ENCODE data around the gene ARID4B.

GRCh38 chr1:235313931-235314678 is 13.9 kb downstream of the ARID4B start:
- TF ChIP-seq, protein P1, sequence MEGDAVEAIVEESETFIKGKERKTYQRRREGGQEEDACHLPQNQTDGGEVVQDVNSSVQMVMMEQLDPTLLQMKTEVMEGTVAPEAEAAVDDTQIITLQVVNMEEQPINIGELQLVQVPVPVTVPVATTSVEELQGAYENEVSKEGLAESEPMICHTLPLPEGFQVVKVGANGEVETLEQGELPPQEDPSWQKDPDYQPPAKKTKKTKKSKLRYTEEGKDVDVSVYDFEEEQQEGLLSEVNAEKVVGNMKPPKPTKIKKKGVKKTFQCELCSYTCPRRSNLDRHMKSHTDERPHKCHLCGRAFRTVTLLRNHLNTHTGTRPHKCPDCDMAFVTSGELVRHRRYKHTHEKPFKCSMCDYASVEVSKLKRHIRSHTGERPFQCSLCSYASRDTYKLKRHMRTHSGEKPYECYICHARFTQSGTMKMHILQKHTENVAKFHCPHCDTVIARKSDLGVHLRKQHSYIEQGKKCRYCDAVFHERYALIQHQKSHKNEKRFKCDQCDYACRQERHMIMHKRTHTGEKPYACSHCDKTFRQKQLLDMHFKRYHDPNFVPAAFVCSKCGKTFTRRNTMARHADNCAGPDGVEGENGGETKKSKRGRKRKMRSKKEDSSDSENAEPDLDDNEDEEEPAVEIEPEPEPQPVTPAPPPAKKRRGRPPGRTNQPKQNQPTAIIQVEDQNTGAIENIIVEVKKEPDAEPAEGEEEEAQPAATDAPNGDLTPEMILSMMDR (IDR thresholded peaks at IDR 0.05; ENCODE audit: low read depth, low read length), result no peak
- no peak for TF ChIP-seq EZH2phosphoT487 (IDR thresholded peaks at IDR 0.05; ENCODE audit: low read depth)
